ENCODE measurements around the gene CFAP54. TPM values are rescaled to one million over a fixed set of nuclear protein-coding genes. Genes with fewer than 3 reads are reported as not detected.

The CFAP54 gene
- total RNA-seq, 1 donor from 2014 or later, result 1.1 TPM

DNA sequence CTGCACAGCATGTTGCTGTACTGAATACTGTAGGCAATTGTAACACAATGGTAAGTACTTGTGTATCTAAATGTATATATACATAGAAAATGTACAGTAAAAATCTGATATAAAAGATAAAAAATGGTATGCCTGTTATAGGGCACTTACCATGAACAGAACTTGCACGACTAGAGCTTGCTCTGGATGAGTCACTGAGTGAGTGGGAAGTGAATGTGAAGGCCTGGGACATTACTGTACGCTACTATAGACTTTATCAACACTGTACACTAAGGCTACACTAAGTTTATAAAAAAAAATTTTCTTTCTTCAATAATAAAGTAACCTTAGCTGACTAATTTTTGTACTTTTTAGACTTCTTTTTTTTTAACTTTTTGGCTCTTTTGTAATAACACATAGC is 393.5 kb downstream of the CFAP54 start:
- H3K9ac ChIP-seq (ENCODE audit: low read length), result no peak overlapping the region
- FAIRE-seq, result no peak
- no peaks in the 10 kb centered on the region for H3K79me2 ChIP-seq (ENCODE audit: insufficient read depth, low read length)
- Mint-ChIP-seq H3K36me3 (ENCODE audit: low read depth, unreplicated experiment) (no peaks in the 10 kb centered on the region), H3K4me3 (ENCODE audit: unreplicated experiment) (no peak overlapping the region), H3K9me3 (ENCODE audit: unreplicated experiment) (no peaks in the 10 kb centered on the region), H3K27ac (ENCODE audit: unreplicated experiment) (no peak overlapping the region), H3K4me1 (ENCODE audit: low read depth, unreplicated experiment) (peaks cover 31% of the 10 kb centered on the region), H3K27me3 (ENCODE audit: low read depth, unreplicated experiment) (no peaks in the 10 kb centered on the region)
- peak; percentile 90 for DNase-seq (ENCODE audit: low read depth)
- peaks cover 40% of the 10 kb centered on the region for H3K4me1 ChIP-seq (ENCODE audit: insufficient read depth, low read length)
- H2AFZ ChIP-seq (ENCODE audit: low read depth, low read length), result no peak overlapping the region
- no peaks in the 10 kb centered on the region for H3K9me3 ChIP-seq (ENCODE audit: insufficient read depth, low read depth, low read length)
- H4K20me1 ChIP-seq (ENCODE audit: insufficient read depth, low read length), result no peaks in the 10 kb centered on the region
- no peak overlapping the region for H3K4me2 ChIP-seq (ENCODE audit: low read length)
- no peaks in the 10 kb centered on the region for H3K36me3 ChIP-seq (ENCODE audit: insufficient read depth, low read length)
- no peaks in the 10 kb centered on the region for H3K27me3 ChIP-seq (ENCODE audit: insufficient read depth, low read length)
- peak overlapping the region; percentile 64 for H3K27ac ChIP-seq (ENCODE audit: low read depth, low read length)
- no peak overlapping the region for H3K4me3 ChIP-seq (ENCODE audit: insufficient read depth, low read depth, low read length)
- TF ChIP-seq, protein P1, sequence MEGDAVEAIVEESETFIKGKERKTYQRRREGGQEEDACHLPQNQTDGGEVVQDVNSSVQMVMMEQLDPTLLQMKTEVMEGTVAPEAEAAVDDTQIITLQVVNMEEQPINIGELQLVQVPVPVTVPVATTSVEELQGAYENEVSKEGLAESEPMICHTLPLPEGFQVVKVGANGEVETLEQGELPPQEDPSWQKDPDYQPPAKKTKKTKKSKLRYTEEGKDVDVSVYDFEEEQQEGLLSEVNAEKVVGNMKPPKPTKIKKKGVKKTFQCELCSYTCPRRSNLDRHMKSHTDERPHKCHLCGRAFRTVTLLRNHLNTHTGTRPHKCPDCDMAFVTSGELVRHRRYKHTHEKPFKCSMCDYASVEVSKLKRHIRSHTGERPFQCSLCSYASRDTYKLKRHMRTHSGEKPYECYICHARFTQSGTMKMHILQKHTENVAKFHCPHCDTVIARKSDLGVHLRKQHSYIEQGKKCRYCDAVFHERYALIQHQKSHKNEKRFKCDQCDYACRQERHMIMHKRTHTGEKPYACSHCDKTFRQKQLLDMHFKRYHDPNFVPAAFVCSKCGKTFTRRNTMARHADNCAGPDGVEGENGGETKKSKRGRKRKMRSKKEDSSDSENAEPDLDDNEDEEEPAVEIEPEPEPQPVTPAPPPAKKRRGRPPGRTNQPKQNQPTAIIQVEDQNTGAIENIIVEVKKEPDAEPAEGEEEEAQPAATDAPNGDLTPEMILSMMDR (IDR thresholded peaks at IDR 0.05; ENCODE audit: insufficient read depth, low read depth, low read length), result no peak
- TF ChIP-seq EZH2 (IDR thresholded peaks at IDR 0.05; ENCODE audit: insufficient read depth, low read length), result no peak

DNA sequence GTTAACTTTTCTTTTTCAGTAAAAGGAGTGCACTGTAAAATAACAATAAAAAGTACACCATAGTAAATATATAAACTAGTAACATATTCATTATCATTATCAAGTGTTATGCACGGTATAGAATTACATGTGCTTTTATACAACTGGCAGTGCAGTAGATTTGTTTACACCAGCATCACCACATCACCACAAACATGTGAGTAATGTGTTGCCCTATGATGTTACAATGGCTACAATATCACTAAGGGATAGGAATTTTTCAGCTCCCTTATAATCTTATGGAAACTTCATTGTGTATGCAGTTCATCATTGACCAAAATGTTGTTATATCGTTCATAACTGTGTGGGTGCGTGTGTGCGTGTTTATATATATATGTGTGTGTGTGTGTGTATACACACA is 394.2 kb downstream of the CFAP54 start:
- Histone ChIP-seq H4K20me1 (ENCODE audit: insufficient read depth, low read length) (no peaks in the 10 kb centered on the region), H3K4me2 (ENCODE audit: low read length) (no peak overlapping the region), H3K36me3 (ENCODE audit: insufficient read depth, low read length) (no peaks in the 10 kb centered on the region), H3K4me3 (ENCODE audit: insufficient read depth, low read depth, low read length) (no peak overlapping the region), H3K9me3 (ENCODE audit: insufficient read depth, low read depth, low read length) (no peaks in the 10 kb centered on the region), H3K27ac (ENCODE audit: low read depth, low read length) (peak overlapping the region; percentile 64), H2AFZ (ENCODE audit: low read depth, low read length) (no peak overlapping the region), H3K79me2 (ENCODE audit: insufficient read depth, low read length) (no peaks in the 10 kb centered on the region), H3K4me1 (ENCODE audit: insufficient read depth, low read length) (peaks cover 33% of the 10 kb centered on the region), H3K27me3 (ENCODE audit: insufficient read depth, low read length) (no peaks in the 10 kb centered on the region), H3K9ac (ENCODE audit: low read length) (no peak overlapping the region)
- H3K36me3 Mint-ChIP-seq (ENCODE audit: low read depth, unreplicated experiment), result no peaks in the 10 kb centered on the region
- no peaks in the 10 kb centered on the region for H3K9me3 Mint-ChIP-seq (ENCODE audit: unreplicated experiment)
- peak; percentile 63 for DNase-seq (ENCODE audit: low read depth)
- H3K27ac Mint-ChIP-seq (ENCODE audit: unreplicated experiment), result no peak overlapping the region
- TF ChIP-seq EZH2 (IDR thresholded peaks at IDR 0.05; ENCODE audit: insufficient read depth, low read length), result no peak
- TF ChIP-seq, protein P1 (IDR thresholded peaks at IDR 0.05; ENCODE audit: insufficient read depth, low read depth, low read length), result no peak
- peak; percentile 55 for FAIRE-seq
- no peaks in the 10 kb centered on the region for H3K27me3 Mint-ChIP-seq (ENCODE audit: low read depth, unreplicated experiment)
- H3K4me3 Mint-ChIP-seq (ENCODE audit: unreplicated experiment), result no peak overlapping the region
- H3K4me1 Mint-ChIP-seq (ENCODE audit: low read depth, unreplicated experiment), result peaks cover 24% of the 10 kb centered on the region

DNA sequence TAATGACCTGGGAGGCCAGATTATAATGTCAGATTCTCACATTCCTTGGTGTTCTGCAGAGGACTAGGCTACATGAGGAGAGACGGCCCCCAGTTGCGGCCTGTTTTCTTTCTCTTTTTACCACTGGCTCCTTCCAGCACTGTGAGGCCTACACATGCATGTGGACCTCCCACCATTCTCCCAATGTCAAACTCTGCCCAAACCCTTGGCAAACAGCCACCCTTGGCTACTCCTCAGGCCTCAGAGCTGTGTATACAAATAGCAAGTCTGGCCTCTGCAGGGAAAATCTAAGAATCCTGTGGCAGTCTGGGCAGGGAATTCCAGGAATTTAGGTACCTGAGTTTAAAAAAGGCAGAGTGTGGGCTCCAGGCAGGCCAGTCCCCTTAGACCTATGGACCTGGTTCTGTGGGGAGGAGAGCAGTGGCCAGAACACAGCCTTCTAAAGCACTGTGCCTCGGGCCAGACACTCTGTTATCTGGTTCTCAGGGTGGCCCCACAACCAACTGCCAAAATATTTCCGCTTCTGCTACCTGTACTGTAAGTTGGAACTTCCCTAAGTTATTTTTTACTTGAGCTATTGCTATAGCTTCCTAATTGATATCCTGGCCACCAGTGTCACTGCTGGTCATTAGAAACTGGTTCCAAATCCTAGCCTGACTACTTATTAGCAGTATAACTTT is 397.8 kb downstream of the CFAP54 start:
- peaks cover 25% of the 10 kb centered on the region for H3K4me1 Mint-ChIP-seq (ENCODE audit: low read depth, unreplicated experiment)
- Histone ChIP-seq H3K4me2 (ENCODE audit: low read length) (peak overlapping the region; percentile 30), H3K36me3 (ENCODE audit: insufficient read depth, low read length) (no peaks in the 10 kb centered on the region), H3K9ac (ENCODE audit: low read length) (no peak overlapping the region), H2AFZ (ENCODE audit: low read depth, low read length) (peak overlapping the region; percentile 19), H3K27ac (ENCODE audit: low read depth, low read length) (no peak overlapping the region), H3K27me3 (ENCODE audit: insufficient read depth, low read length) (no peaks in the 10 kb centered on the region), H3K79me2 (ENCODE audit: insufficient read depth, low read length) (no peaks in the 10 kb centered on the region), H4K20me1 (ENCODE audit: insufficient read depth, low read length) (no peaks in the 10 kb centered on the region), H3K4me3 (ENCODE audit: insufficient read depth, low read depth, low read length) (no peak overlapping the region), H3K9me3 (ENCODE audit: insufficient read depth, low read depth, low read length) (no peaks in the 10 kb centered on the region), H3K4me1 (ENCODE audit: insufficient read depth, low read length) (peaks cover 32% of the 10 kb centered on the region)
- H3K9me3 Mint-ChIP-seq (ENCODE audit: unreplicated experiment), result no peaks in the 10 kb centered on the region
- H3K27ac Mint-ChIP-seq (ENCODE audit: unreplicated experiment), result peak overlapping the region; percentile 17
- TF ChIP-seq, protein P1 (IDR thresholded peaks at IDR 0.05; ENCODE audit: insufficient read depth, low read depth, low read length), result no peak
- no peak for TF ChIP-seq EZH2 (IDR thresholded peaks at IDR 0.05; ENCODE audit: insufficient read depth, low read length)
- no peak for FAIRE-seq
- no peaks in the 10 kb centered on the region for H3K27me3 Mint-ChIP-seq (ENCODE audit: low read depth, unreplicated experiment)
- H3K36me3 Mint-ChIP-seq (ENCODE audit: low read depth, unreplicated experiment), result no peaks in the 10 kb centered on the region
- DNase-seq (ENCODE audit: low read depth), result peak; percentile 87
- no peak overlapping the region for H3K4me3 Mint-ChIP-seq (ENCODE audit: unreplicated experiment)
